ENCODE measurements around the gene RAB21.
A peak's percentile ranks its signal among the peaks of the same experiment; 100 is the strongest.

Gene RAB21

DNA sequence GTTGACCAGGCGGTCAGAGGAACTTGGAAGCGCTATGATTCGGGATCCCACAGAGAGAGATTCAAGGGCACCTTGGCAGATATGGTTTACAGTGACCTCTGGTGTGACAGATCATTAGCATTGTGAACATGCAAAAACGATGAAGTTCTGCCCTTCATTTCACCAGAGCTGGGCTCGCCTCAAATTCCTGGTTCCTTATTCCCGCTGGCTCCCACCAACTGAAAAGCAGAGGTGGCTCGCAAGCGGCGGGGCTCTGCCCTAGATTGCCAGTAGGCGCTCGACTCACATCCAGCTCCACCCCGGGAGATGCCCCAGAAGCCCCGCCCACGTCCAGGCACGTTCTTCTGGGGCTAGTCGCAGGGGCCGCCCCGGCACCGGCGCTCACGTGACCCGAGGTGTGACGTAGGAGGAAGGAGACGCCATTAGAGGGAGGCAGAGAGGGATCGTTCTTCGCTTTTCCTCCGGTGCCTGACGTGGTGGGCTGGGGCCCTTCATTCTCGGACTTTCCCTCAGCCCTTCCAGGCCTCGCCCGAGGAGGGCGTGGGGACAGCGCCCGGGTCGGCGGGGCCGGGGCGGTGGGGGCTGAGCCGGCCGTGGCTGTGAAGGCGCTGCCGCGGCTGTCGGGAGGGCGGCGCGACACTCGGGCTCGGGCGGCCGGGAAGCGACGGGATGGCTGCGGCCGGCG, at the start of gene RAB21:
TSS of gene RAB21 (plus strand) at position 403 of the 685 bp plus-strand sequence. CDS start at position 670, 267 bp downstream.
- TF ChIP-seq CTCF (IDR thresholded peaks at IDR 0.05; ENCODE audit: low read depth, low read length) = peak; percentile 13
- DNase-seq (ENCODE audit: extremely low read depth, low read depth) = peak; percentile 90

DNA sequence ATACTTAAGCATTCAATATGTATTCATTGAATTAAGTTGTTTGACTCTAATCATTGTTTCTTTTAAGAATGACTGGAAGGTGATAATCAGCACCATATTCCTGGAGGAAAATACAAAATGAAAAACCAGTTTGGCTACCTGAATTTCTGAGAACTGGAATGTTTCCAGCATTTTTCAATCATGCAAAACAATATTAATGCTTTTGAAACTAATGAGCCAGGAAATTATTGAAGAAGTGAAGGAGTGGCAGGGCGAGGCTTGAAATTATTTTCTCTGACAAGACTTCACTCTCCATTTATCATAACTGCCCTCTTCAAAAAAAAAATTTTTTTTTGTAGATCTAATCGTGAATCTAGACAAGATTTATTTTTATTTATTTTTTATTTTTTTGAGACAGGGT, 49.7 kb upstream of the RAB21 start:
- DNase-seq (ENCODE audit: extremely low read depth, low read depth) = no peak
- no peak for TF ChIP-seq CTCF (IDR thresholded peaks at IDR 0.05; ENCODE audit: low read depth, low read length)

DNA sequence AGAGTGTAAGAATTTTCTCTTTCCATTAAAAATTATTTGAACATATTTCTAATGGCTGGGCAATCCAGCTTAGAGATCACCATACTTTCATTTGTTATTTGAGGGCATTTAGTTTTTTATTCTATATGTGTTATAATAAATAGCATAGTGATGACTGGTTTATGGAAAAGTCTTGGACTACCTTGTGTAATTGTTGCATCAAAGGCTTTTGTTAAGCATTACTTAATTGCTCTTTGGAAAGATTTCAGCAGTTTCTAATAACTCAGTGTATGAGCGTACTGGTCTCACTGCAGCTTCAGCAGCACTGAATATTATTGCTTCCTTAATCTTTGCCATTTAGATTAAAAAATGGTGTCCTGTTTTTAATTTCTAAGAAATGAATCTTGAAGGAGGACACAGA, 46.0 kb upstream of the RAB21 start:
- DNase-seq (ENCODE audit: extremely low read depth, low read depth) = no peak
- TF ChIP-seq CTCF (IDR thresholded peaks at IDR 0.05; ENCODE audit: low read depth, low read length) = no peak

- DNase-seq (ENCODE audit: extremely low read depth, low read depth) = no peak
- no peak for TF ChIP-seq CTCF (IDR thresholded peaks at IDR 0.05; ENCODE audit: low read depth, low read length)
Measured at GRCh38 chr12:71710276-71711125, 44.2 kb upstream of the RAB21 start.

DNA sequence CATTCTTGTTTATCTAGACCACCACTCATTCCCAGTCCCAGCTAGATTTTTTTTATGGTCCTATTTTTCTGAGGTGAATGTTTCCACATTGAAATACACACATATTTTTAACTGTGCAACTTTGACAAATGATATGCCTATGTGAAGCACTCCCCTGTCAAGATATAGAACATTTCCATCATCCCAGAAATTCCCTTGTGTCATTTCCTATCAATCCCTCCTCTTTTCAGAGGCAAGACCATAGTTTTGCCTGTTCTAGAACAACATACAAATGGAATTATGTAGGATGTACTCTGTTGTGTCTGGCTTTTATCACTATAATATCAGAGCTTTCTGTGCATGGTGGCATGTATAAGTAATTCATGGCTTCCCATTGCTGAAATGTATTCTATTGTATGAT, 36.1 kb upstream of the RAB21 start:
- no peak for TF ChIP-seq CTCF (IDR thresholded peaks at IDR 0.05; ENCODE audit: low read depth, low read length)

DNA sequence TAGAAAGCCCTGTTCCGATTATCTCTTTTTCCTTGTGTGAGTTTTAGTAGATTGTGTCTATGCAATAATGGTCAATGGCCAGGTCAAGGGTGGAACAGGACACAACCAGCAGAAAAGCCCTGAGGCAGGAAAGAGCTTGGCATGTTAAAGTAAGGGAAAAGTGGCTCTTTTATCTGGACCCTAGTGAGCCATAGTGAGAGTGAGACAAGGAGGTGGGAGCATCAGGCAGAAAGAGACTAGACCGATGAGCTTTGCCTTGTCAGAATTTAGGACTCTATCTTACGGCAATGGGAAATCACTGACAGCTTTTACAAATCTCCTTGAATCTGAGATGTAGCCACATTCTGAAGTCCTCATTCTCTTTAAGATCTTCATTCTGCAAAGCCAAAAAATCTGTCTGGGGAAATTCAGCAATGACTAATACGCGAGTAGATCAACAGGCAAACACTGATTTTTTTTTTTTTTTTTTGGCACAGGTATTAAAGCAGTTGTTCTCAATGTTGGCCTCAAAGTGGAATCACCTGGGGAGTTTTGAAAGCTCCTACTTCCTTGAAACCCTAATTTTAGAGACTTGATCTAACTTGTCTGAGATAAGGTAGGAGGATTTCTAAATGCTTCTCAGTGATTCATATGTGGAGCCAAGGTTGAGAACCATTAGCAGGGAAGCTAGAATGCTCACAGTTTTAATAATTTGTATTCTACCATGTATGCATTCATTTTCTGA, 34.9 kb upstream of the RAB21 start:
- no peak for DNase-seq (ENCODE audit: extremely low read depth, low read depth)
- no peak for TF ChIP-seq CTCF (IDR thresholded peaks at IDR 0.05; ENCODE audit: low read depth, low read length)

More for the DNA sequence above, 36.1 kb upstream of the RAB21 start:
- DNase-seq (ENCODE audit: extremely low read depth, low read depth) = no peak

Measured in AG09319 (cell line).